HG03039 (cell line): ENCODE data around the gene BMP6.

Source experiments
- ATAC-seq: cut with Tn5 transposase; IDR thresholded peaks from one replicate; pipeline ENCODE4 v1.9.1; 2021; ENCODE audit warnings: mild to moderate bottlenecking, moderate library complexity; ENCODE audit not compliant: unreplicated experiment

The BMP6 gene

DNA sequence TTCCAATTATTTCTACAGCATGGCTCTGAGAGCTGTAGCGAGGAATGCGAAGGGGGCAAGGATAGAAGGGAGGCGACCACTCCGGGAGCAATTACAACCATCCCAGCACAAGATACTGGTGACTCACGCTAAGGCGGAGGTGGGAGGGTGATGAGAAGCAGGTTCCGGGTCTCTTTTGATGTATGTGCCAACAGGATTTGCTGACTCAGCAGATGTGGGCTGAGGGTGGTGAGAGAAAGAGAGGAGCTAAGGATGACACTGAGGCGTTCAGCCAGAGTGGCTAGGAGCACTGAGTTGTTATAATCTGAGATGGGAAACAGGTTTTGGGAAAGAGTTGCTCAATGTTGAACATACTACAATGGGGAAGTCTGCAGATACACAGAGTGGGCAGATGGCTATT is 194.0 kb downstream of the BMP6 start:
- no peak for ATAC-seq

GRCh38 chr6:7920425-7920824 is 194.5 kb downstream of the BMP6 start:
- ATAC-seq: no peak

DNA sequence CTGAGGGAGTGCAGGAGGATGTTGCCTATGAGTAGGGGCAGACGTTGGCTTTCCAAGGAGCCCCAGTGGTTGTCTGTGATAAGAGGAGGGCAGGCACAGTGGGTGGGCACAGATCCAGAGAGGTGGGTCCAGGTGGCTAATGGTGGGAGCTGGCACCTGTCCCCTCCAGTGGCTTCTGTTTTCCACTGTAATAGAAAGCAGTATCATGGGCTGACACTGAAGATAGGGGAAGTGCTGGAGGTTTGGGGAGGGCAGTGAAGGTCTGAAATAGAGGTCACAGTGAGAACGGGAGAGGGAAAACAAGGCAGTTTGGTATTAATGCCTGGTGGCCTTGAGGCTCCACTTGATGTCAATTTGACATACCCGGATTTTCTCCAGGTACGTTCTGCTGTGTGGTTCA is 195.1 kb downstream of the BMP6 start:
- no peak for ATAC-seq

GRCh38 chr6:7921632-7922092 is 195.8 kb downstream of the BMP6 start:
- no peak for ATAC-seq

GRCh38 chr6:7922596-7922995 is 196.7 kb downstream of the BMP6 start:
- ATAC-seq: no peak

GRCh38 chr6:7924867-7925266 is 199.0 kb downstream of the BMP6 start:
- no peak for ATAC-seq
